PC-3 (cell line): ENCODE measurements around the gene SFSWAP.
"Not testable (repeated sequence)": the region's sequence is repeated elsewhere in the genome, so short reads cannot be mapped to it uniquely, and the experiment has no call there.

Experiments
- EZH2 ChIP-seq: fragments of 300-600 bp; sonication (generic); IDR thresholded peaks from one replicate; pipeline ENCODE4 v1.6.1; 2017; ENCODE audit warnings: antibody characterized with exemption, mild to moderate bottlenecking, low read length; ENCODE audit not compliant: unreplicated experiment
- EZH2phosphoT487 ChIP-seq: fragments of 300-600 bp; sonication (generic); IDR thresholded peaks from 2 replicates; pipeline ENCODE4 v1.6.1; 2018; ENCODE audit warnings: mild to moderate bottlenecking, antibody characterized with exemption, low read length, borderline replicate concordance
- TF ChIP-seq, protein P1 (sequence below): fragments of 300-600 bp; sonication (generic); conservative IDR thresholded peaks from 2 replicates; pipeline ENCODE4 v1.5.1; 2017; ENCODE audit warnings: antibody characterized with exemption, low read depth, mild to moderate bottlenecking, low read length

DNA sequence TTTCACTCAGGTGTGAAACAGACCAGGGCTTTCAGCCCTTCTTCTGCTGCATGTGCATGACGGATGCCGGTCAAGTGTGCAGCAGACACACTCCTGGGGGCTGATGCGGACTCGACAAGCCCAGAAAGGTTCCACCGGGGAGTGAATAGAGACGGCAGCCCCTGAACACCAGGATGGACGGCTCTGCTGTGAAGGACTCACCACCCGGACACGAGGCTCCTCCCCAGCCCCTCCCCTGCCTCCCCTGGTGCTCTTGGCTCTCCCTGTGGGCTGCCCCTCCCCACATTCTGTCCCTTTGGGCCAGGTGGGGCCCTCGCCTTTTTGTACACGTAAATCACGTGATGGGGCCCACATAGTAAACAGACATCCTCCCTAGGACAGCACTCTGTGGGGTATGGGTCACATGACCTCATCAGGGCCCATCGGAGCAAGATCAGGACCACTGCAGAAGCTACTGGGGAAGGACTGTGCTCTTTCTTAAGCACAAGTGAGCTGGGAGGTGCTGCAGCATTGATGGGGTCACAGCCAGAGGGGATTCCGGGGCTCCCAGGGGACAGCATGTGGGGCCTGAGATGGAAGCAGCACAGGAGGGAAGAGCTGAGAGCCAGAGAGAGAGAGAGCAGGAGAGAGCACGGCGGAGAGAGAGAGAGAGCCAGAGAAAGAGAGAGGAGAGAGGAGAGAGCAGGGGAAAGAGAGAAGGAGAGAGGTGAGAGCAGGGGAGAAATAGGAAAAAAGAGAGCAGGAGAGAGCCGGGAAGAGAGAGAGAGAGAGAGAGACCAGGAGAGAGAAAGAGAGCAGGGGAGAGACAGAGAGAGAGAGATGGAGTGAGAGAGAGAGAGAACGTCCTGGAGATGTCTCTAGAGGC lies 30.3 kb upstream of the SFSWAP start:
- TF ChIP-seq, protein P1, sequence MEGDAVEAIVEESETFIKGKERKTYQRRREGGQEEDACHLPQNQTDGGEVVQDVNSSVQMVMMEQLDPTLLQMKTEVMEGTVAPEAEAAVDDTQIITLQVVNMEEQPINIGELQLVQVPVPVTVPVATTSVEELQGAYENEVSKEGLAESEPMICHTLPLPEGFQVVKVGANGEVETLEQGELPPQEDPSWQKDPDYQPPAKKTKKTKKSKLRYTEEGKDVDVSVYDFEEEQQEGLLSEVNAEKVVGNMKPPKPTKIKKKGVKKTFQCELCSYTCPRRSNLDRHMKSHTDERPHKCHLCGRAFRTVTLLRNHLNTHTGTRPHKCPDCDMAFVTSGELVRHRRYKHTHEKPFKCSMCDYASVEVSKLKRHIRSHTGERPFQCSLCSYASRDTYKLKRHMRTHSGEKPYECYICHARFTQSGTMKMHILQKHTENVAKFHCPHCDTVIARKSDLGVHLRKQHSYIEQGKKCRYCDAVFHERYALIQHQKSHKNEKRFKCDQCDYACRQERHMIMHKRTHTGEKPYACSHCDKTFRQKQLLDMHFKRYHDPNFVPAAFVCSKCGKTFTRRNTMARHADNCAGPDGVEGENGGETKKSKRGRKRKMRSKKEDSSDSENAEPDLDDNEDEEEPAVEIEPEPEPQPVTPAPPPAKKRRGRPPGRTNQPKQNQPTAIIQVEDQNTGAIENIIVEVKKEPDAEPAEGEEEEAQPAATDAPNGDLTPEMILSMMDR: not testable (repeated sequence)
- TF ChIP-seq EZH2phosphoT487, EZH2: not testable (repeated sequence)
